GM19328 (cell line): ENCODE measurements around the gene TMEM59.
"Not testable (repeated sequence)": the region's sequence is repeated elsewhere in the genome, so short reads cannot be mapped to it uniquely, and the experiment has no call there.

Source experiments
- ATAC-seq: cut with Tn5 transposase; IDR thresholded peaks from one replicate; pipeline ENCODE4 v1.9.1; 2021; ENCODE audit warnings: mild to moderate bottlenecking, moderate library complexity; ENCODE audit not compliant: unreplicated experiment

TMEM59 gene

DNA sequence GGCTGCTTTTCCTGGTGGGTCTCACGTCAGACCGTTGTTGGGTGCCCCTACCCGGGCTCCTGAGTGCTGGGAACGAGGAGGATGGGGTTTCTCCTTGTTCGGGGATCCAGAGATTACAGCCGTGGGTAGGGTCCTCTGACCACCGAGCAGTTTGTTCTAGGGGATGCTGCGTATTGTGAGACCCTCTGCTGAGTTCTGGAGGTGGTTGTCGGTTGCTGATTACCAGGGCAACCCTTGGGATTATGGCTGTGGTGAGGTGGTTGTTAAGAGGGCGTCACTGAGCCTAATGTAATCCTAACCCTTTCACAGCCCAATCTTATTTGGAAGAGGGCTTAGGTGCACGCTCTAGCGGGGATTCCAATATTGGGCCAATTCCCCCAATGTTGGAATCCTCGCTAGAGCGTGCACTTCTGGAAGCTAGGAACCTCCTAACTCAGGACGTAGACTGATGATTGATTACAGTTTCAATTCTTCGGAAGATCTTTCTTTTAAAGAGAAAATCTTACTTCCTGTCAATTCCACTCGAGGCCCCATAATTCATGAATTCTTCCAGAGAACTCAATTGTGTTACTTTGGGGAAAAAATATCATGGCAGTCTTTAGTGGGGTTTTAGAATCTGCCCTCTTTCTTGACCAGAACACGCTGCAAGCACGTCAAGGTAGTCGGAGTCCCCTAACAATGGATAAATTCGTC is 887 bp upstream of the TMEM59 start:
- ATAC-seq, result no peak

DNA sequence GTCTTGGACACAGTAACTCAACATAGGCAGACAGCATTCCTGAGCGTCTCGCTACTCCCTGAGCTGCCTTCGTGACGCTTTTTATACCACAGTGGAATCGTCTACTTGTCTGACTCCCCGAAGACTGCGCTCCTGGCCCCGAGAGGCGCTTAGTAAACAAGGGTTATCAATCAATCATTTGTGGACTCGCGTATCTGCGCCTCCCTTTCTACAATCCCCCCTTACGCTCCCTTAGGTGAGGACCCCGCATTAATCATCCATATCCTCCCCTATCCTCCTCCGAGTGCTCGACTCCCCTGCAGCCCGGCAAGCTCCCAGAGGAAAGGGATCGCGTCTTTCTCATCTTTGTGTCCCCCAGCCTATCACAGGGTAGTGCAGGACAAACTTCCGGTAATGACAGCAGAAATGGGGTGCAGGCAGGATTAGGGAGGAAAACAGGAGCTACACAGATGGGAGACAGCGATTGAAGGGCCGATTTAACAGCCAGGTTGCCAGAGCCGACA is 522 bp downstream of the TMEM59 start:
- ATAC-seq, result no peak

DNA sequence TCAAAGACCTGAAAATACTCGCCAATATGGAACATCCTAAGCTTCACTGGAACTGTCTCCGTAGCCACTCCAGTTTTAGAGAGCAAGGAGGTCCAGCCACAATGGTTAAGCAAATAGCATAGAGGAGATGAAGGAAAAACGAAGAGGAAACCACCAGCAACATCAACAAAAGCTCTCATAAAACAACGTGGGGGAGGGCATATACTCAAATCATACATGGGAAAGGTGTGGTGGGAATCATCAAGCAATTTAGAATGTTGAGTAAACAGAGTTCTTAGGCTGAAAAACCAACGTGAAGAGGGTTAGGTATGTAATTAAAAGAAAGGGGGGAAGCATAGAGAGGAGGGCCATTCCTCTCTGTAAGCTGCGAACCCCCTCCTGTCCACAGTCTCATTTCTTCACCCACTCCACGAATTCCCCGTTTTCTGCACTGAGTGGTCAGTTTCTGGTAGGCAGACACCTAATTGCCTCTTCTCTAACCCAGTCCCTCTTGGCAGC is 1.0 kb downstream of the TMEM59 start:
- no peak for ATAC-seq

DNA sequence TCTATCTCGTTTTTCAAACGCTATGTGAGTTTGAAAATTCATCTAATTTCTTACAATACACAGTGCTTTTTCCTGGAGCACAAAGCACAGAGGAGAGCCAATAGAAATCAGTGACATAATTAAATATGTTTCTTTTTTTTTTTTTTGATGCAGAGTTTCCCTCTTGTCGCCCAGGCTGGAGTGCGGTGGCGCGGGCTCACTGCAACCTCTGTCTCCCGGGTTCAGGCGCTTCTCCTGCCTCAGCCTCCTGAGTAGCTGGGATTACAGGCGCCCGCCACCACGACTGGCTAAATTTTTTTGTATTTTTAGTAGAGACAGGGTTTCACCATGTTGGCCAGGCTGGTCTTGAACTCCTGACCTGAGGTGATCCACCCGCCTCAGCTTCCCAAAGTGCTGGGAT is 2.6 kb downstream of the TMEM59 start:
- ATAC-seq, result not testable (repeated sequence)

DNA sequence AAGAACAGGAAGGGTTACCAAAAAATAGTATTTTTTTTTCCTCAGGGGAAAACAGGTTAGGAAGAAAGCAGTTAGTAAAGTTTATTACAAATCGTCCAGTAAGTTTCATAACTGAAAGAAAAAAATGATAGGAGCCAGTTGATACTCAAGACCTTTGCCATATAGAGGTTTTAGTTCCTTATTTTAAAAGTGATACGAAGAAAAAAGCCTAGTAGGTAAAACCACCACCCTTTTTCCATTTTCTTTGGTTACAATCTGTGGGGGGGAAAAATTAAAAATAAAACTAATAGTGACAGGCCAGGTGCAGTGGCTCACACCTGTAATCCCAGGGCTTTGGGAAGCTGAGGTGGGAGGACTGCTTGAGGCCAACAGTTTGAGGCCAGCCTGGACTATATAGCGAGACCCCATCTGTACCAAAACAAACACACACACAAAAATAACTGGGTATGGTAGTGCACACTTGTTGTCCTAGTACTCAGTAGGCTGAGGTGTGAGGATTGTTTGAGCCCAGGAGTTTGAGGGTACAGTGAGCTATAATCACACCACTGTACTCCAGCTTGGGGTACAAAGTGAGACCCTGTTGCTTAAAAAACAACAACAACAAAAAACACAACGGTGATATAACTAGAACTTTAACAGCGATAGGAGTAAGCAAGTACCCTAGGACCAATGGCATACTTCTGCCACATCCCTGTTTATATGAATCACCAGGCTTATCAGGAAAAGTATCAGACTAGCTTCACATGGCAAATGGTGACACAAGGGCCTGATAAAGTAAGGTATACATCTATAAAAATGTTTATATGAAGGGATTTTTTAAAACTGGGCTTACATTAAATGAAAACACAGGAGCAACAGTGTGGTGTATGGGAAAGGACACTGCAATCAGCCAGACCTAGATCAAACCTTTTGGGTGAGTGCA is 5.4 kb downstream of the TMEM59 start:
- no peak for ATAC-seq

DNA sequence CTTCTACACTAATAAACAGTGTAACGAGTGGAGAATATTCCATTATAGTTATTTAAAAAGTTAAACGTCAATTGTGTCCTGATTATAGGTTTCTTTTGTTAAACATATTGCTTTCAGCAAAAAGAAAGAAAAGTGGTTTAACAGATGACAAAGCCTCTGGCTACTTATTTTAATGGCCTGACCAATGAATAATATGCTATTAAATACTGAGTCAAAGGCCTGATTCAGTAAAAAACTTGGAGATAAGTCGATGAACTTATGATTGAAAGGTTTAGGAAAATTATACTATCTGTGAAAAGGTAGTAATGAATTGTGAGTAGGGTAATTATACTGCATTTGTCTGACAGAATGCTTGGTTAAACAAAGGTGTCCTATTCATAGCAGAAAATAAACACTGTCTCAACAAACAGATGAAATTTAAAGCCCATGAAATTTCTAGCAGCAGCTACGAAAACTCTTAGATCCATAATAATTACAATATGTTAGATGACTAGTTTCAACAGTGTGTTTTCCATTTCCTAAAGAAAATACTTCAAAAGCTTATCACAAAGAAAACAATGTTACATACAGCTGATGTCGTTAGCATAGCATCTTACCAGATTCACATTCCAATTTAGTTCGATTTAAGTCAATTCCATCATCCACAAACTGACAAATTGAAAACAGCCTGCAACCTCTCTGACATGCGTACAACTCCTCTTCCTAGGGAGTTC is 6.2 kb downstream of the TMEM59 start:
- no peak for ATAC-seq

DNA sequence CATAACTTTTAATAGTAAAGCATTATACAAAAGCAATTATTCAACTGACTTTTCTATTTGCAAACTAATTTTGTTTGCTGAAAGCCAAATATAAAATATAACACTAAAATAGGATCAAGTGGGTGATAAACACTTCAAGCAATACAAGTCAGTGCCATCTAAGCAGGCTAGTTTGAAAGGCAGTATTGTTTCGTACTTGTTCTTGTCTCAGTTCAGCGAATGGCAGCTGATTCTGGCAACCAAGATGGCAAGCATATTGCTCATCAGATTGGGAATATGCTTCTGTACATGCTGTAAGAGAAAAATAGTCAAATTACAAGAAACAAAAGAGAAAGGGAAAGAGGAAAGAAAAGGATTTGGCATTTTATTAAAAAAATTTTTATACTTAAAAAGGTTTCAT is 7.5 kb downstream of the TMEM59 start:
- ATAC-seq, result no peak

DNA sequence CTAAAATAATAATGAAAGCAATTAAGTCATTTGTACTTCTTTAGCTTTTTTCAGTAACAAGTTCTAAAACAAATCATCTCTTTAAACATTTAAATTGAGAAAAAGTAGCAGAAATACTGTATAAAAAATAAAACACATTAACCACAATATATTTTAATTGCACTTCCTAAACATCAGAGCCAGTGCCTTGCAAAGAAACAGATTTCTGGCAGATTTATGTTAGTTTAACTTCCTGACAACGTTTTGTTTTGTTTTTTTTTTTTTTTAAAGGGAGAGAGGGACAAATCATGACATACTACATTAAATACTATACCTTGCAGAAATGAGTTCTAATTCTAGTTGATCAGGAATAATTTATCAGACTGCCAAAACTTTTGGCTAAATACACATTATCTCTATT is 11.2 kb downstream of the TMEM59 start:
- ATAC-seq, result no peak

DNA sequence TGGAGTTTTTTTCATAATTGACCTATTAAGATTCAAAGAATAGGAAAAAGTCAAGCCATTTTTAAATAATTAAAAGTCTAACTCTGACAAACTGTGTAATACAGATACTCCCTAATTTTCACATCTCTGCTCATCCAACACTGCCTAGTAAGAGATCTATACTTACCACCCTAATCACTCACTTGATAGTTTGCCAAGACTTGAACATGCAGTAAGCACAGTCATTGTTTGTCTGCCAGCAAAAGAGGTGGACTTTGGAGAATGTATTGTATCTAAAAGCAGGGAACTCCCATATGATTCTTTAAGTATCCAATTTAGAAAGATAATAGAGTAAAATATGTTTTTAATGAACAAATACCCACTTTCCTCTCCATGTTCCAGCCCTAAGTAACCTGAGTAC is 15.5 kb downstream of the TMEM59 start:
- ATAC-seq, result no peak

DNA sequence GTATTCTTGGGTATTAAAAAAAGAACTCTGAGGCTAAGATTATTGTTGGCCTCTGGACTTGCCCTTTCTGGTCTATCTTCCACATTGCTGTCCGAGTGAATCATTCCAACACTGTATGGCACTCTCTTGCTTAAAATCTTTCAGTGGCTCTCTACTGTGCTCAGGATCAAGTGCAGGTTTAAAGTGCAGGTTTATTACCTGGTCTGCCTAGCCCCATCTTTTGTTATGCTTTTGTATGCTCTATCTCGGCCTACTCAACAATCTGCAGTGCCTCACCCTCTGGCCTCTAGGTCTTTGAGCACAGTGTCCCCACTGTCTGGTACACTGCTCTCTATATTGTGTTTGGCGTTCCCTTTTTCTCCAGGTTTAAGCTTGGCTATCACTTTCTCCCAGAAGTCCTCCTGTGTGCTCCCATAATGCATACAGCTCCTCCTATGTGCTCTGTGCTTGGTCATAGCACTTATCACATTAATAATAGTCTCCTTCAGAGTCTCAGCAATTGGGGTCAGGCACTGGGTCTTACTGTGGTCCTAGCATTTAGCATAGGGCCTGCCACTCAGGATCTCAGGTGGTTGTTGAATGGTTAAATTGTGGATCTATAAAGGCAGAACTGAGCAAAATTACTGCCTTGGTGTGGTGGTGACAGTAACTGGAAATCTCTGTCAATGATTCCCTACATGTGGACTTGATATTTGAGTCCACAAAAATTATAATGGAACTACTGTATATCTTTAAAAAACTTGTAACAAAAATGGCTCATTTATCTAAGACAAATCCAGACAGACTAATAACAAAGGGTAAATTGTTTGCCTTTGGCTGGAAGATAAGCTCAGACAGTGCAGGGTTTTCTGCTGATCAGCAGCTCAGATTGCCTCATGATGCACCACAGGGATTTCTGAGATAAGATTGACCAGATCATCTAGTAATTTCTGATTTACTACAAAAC is 24.4 kb downstream of the TMEM59 start:
- no peak for ATAC-seq

DNA sequence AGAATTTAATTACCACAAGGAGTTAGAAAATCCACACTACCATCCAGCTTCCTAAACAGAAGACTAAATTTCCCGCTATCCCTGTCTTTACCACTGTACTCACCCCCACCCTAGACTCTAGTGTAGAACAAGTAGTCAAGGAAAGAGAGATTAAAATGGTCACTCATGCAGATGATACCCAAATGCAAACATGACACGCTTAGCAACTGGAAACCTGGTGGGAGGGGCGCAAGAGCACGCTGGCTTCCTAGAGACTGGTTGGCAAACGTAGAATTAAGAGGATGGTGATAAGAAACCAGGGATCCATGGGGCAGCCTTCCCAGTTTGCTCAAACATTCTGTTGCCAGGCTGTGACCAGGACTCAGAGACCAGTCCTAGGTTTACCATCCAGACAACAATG is 25.2 kb downstream of the TMEM59 start:
- ATAC-seq, result no peak

DNA sequence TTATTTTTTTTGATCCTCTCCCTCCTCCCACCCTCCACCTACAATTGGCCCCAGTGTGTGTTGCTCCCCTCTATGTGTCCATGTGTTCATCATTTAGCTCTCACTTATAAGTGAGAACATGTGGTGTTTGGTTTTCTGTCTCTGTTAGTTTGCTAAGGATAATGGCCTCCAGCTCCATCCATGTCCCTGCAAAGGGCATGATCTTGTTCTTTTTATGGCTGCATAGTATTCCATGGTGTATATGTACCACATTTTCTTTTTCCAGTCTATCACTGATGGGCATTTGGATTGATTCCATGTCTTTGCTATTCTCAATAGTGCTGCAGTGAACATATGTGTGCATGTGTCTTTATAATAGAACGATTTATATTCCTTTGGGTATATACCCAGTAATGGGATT is 28.2 kb downstream of the TMEM59 start:
- not testable (repeated sequence) for ATAC-seq

DNA sequence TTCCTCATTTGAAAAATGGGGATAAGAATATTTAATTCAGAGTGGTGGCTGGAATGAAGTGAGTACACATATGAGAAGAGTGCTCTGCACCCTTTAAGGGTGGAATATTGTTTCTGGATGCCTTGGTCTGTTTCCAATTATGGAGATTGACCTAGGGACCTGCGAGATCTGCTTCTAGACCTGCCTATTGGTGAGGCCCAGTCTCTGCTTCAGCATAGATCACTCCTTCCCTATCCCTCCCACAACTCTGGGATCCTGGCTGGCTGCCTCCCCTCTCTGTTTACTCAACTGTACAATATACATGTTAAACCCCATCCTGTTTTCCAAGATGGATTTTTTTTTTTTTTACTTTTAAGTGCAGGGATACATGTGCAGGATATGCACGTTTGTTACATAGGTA is 28.6 kb downstream of the TMEM59 start:
- no peak for ATAC-seq

DNA sequence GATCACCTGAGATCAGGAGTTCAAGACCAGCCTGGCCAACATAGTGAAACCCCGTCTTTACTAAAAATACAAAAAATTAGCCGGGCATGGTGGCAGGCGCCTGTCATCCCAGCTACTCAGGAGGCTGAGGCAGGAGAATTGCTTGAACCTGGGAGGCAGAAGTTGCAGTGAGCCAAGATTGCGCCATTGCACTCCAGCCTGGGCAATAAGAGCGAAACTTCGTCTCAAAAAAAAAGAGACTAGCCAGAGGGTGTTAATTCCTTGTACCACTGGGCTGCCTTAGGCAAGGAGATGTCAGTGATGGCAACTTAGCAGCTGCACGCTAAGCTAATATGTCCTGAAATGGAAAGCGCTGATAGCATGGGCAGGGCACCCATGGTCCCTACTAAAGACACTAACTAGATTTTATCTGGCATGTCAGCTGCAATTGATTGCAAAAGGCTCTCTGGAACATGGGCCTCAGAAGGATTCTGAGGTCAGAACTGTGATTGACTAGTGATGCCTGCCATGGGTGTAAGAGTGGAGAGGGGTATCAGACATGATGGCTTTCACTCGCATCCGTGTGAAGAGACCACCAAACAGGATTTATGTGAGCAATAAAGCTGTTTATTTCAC is 33.3 kb downstream of the TMEM59 start:
- not testable (repeated sequence) for ATAC-seq

DNA sequence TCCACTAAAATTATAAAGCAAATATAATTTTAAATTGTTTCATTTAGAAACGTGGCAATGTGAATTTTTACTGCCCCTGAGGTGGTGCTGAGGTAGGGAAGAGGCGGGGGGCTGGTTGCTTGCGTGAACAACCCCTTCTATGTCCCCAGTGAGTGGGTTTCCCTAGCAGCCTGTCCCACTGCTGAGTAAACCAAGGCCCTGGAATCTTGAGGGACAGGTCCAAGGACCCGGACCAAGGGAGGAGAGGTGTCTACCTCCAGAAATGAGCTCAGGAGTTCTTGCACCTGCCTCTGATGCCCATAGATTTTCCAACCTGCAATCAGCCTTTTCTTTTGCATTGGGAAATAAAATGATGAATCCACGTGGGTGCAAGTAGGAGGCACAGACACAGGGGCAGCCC is 34.4 kb downstream of the TMEM59 start:
- ATAC-seq, result no peak

DNA sequence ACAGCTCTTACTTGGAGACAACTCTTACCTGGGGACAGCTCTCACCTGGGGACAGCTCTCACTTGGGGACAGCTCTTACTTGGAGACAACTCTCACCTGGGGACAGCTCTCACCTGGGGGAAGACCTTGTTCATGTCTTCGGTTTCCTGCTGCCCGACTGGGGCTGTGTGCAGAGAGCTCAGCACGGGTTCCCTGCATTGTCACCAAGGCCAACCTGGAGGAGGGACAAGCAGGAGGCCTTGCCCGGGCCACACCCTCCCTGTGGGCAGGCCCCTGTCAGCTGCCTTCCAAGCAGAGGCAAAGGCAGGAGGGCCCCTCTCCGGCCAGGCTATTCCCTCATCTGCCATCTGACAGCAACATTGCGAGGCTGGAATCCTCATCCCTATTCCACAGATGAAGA is 35.0 kb downstream of the TMEM59 start, which contains the start of gene LDLRAD1:
LDLRAD1 (minus strand) TSS at position 208 of the 400 bp plus-strand sequence; CDS start at position 134, 74 bp downstream.
- ATAC-seq, result no peak

DNA sequence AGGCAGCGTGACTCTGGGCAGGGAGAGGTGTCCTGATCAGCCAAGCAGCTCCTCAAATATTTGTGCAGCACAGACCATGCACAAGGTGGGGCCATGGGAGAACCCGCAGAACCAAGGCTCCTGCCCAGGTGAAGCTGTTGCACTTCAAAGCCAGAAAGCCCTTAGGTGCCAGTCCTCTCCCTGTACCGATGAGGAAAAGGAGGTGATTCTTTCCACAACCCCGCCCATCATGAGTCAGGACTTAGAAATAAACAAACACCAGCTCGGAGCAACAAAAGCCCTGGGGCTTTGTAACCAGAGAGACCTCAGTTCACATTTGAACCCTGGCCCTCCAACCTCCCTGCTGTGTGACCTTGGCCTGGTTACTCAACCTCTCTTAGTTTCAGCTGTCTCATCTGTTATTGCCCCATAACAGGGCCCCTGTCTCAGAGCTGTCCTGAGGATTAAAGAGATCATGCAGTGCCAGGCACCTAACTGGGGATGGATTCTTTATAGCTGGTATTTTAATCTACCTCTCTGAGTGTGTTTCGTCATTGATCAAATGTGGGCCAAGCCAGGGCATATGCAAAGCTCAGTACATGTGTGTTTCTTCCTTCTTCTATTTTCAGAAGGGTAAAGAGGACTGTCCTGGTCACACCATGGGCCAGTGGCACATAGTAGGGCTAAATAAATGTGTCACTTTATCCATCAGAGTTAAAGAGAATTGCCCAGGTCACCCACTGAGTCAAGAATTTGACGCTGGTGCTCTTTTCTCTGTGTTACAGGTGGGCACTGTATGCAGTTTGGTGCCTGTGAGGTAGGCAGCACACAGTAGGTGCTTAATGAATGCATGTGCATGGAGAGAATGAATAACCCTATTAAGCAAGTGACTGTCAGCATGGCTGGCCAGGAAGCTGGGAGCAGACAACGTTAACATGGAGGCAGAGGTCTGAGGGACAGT is 36.4 kb downstream of the TMEM59 start:
- ATAC-seq, result no peak

DNA sequence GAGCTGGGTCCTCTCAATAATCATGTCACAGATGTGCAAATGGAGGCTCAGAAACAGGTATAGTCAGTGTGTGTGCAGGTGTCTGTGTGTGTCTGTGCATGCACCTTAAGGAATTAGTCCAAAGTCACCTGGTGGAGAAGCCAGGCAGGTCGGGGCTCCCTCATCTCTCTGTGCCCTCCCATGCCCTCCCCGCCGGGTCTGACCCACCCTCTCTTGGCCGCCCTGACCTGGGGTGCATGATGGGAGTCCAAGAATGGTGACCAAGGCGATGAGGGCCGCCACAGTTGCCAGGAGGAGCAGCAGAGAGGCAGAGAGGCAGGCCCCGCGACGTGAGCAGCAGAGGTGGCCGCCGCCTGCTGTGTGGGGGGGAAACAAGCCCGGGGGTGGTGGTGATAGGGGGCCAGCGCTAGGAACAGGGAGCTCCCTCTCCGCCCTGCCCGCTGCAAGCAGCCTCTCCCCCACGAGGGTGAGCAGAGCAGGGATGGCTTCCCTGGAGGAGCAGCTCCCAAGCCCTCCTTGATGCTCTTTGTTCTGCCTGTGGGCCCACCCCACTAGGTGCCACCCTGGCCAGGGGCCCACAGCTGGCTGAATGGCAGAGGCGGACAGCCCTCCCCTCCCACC is 38.9 kb downstream of the TMEM59 start:
- no peak for ATAC-seq
